KMS-11 (cell line): Measurements from ENCODE around the gene FNTB.
"Not testable (repeated sequence)": the region's sequence is repeated elsewhere in the genome, so short reads cannot be mapped to it uniquely, and the experiment has no call there.

Experiments
- H2AFZ ChIP-seq: fragments of 200-600 bp; sonication (generic); 2 replicates; pipeline ENCODE4 v1.6.1; 2016; ENCODE audit warnings: antibody characterized with exemption, mixed run types, low read depth
- H3K27ac ChIP-seq: fragments of 200-600 bp; sonication (generic); 2 replicates; pipeline ENCODE4 v1.6.1; 2016; ENCODE audit warnings: mild to moderate bottlenecking, mixed run types
- H3K27me3 ChIP-seq: fragments of 200-600 bp; sonication (generic); 2 replicates; pipeline ENCODE4 v1.6.1; 2017; ENCODE audit warnings: mild to moderate bottlenecking, low read depth, mixed run types, moderate library complexity; ENCODE audit not compliant: insufficient read depth
- H3K36me3 ChIP-seq: fragments of 200-600 bp; sonication (generic); 2 replicates; pipeline ENCODE4 v1.6.1; 2017; ENCODE audit warnings: mild to moderate bottlenecking, mixed run types; ENCODE audit not compliant: insufficient read depth
- H3K4me1 ChIP-seq: fragments of 200-600 bp; sonication (generic); 2 replicates; pipeline ENCODE4 v1.6.1; 2016; ENCODE audit warnings: mild to moderate bottlenecking, low read depth, mixed run types; ENCODE audit not compliant: poor library complexity, severe bottlenecking
- H3K4me2 ChIP-seq: fragments of 200-600 bp; sonication (generic); 2 replicates; pipeline ENCODE4 v1.7.0; 2016; ENCODE audit warnings: mild to moderate bottlenecking, mixed run types
- H3K4me3 ChIP-seq: fragments of 200-600 bp; sonication (generic); IDR thresholded peaks from 2 replicates; pipeline ENCODE4 v1.6.1; 2017; ENCODE audit warnings: low read depth, low read length, mixed read lengths; ENCODE audit not compliant: insufficient read depth
- H3K79me2 ChIP-seq: fragments of 200-600 bp; sonication (generic); 2 replicates; pipeline ENCODE4 v1.6.1; 2016; ENCODE audit warnings: low read depth, mixed run types; ENCODE audit not compliant: insufficient read depth
- H3K9ac ChIP-seq: fragments of 200-600 bp; sonication (generic); 2 replicates; pipeline ENCODE4 v1.6.1; 2016; ENCODE audit warnings: mild to moderate bottlenecking, mixed run types
- H4K20me1 ChIP-seq: fragments of 200-600 bp; sonication (generic); 2 replicates; pipeline ENCODE4 v1.6.1; 2016; ENCODE audit warnings: mild to moderate bottlenecking, mixed run types; ENCODE audit not compliant: insufficient read depth
- TF ChIP-seq, protein P1 (sequence below): fragments of 200-600 bp; sonication (generic); conservative IDR thresholded peaks from 2 replicates; pipeline ENCODE4 v1.6.1; 2017; ENCODE audit warnings: low read depth, mild to moderate bottlenecking, antibody characterized with exemption, low read length, moderate library complexity, mixed read lengths

FNTB gene

DNA sequence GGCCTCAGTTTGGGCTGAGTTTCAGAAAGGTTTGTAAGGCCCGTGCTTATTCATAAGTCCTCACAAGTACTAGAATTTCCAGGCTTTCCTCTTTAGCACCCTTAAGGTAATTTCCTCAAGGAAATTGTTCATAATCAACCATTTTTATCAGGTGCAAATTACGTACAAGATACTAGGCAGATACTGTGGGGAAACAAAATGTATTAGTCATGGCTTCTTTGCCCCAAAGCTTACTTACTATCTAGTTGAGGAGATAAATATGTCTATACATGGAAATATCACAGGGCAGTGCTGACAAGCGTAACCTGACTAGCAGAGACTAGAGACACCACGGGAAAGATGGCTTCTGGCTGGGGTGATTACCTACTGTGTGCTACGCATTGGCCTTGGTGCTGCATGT, 93.1 kb downstream of the FNTB start:
- H3K9ac ChIP-seq, result no peak overlapping the region
- no peaks in the 10 kb centered on the region for H3K27me3 ChIP-seq
- peaks cover 21% of the 10 kb centered on the region for H3K4me1 ChIP-seq
- no peak overlapping the region for H3K4me3 ChIP-seq
- no peak overlapping the region for H3K27ac ChIP-seq
- no peak overlapping the region for H2AFZ ChIP-seq
- no peak overlapping the region for H3K4me2 ChIP-seq
- H4K20me1 ChIP-seq, result no peaks in the 10 kb centered on the region
- no peaks in the 10 kb centered on the region; the same call in 1 of the 2 replicates for H3K79me2 ChIP-seq
- no peaks in the 10 kb centered on the region for H3K36me3 ChIP-seq
- TF ChIP-seq, protein P1, sequence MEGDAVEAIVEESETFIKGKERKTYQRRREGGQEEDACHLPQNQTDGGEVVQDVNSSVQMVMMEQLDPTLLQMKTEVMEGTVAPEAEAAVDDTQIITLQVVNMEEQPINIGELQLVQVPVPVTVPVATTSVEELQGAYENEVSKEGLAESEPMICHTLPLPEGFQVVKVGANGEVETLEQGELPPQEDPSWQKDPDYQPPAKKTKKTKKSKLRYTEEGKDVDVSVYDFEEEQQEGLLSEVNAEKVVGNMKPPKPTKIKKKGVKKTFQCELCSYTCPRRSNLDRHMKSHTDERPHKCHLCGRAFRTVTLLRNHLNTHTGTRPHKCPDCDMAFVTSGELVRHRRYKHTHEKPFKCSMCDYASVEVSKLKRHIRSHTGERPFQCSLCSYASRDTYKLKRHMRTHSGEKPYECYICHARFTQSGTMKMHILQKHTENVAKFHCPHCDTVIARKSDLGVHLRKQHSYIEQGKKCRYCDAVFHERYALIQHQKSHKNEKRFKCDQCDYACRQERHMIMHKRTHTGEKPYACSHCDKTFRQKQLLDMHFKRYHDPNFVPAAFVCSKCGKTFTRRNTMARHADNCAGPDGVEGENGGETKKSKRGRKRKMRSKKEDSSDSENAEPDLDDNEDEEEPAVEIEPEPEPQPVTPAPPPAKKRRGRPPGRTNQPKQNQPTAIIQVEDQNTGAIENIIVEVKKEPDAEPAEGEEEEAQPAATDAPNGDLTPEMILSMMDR, result no peak

DNA sequence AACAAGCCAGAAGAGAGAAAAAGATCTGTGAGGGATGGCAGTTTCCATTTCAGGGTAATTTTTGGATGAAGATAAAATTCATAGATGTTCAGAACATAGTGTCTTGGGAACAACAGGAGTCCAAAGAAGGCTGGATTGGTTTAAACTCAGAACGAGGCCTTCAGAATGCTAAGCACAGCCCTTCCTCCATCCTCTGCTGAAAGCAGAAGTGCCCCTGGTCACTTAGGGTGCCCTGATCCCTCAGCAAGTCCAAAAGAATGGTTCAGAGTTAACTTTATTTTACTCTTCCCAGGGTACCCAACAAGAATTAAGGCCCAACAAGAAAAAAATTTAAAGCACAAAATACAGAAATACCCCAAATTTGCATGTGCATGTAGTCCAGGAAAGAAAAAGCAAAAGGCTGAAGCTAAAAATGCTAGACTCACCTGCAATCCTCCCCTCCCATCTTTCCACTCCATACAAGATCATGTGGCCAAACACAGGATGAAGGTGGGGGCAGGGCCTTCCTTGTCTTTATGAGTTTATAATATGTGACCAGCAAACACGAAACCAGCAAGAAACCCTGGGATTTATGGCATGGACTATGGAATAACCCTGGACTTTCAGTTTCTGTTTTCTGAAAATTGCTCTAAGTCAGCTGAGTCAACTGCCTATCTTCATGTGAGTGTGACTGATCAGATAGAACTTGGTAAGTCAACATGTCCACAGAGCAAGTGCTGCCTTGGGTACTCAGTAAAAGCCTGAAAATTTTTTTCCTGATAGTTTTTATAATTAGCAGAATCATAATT, 94.5 kb downstream of the FNTB start:
- Histone ChIP-seq H3K27ac (no peak overlapping the region), H3K36me3 (no peaks in the 10 kb centered on the region), H3K79me2 (no peaks in the 10 kb centered on the region; the same call in 1 of the 2 replicates), H4K20me1 (no peaks in the 10 kb centered on the region), H3K27me3 (no peaks in the 10 kb centered on the region), H3K4me2 (no peak overlapping the region), H3K4me1 (peaks cover 21% of the 10 kb centered on the region), H3K4me3 (no peak overlapping the region), H2AFZ (no peak overlapping the region), H3K9ac (no peak overlapping the region)
- TF ChIP-seq, protein P1, result no peak

DNA sequence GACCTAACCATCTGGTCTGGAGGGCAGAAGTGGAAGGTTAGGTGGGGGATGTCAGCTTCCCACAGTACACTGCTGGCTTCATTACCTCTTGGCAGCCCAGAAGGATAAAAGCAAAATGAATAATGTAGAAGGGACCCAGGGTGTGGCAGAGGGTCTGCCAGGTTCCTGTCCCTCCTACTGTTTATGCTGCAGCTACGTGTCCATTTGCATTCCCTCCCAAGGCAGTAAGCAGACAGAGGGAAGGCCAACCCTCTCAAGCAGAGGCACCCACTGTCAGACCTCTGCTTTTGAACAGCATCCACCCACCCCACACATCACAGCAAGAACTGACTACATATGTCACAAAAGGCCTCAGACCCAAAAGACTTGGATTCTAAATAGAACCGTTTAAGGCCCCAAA, 96.2 kb downstream of the FNTB start:
- TF ChIP-seq, protein P1, result no peak
- Histone ChIP-seq H3K79me2 (no peaks in the 10 kb centered on the region; the same call in 1 of the 2 replicates), H3K4me3 (no peak overlapping the region), H3K36me3 (no peaks in the 10 kb centered on the region), H3K27me3 (no peaks in the 10 kb centered on the region), H3K4me1 (peaks cover 16% of the 10 kb centered on the region), H3K9ac (no peak overlapping the region), H2AFZ (no peak overlapping the region), H4K20me1 (no peaks in the 10 kb centered on the region), H3K27ac (no peak overlapping the region), H3K4me2 (no peak overlapping the region)

- H3K27me3 ChIP-seq, result no peaks in the 10 kb centered on the region
Measured at GRCh38 chr14:65084554-65085505, 98.1 kb downstream of the FNTB start.

DNA sequence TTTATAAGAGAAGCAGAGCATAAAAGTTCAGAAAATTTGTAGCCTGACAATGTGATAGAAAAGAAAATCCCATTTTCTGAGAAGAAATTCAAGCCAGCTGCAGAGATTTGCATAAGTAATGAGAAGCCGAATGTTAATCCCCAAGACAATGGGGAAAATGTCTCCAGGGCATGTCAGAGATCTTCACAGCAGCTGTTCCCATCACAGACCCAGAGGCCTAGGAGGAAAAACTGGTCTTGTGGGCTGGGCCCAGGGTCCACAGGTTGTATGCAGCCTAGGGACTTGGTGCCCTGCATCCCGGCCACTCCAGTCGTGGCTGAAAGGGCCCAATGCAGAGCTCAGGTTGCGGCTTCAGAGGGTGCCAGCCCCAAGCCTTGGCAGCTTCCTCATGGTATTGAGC, 100.0 kb downstream of the FNTB start:
- not testable (repeated sequence) for H3K9ac ChIP-seq, H3K27ac ChIP-seq, H3K36me3 ChIP-seq, H3K27me3 ChIP-seq, H4K20me1 ChIP-seq, H3K4me3 ChIP-seq, H2AFZ ChIP-seq, H3K79me2 ChIP-seq, H3K4me2 ChIP-seq
- H3K4me1 ChIP-seq, result peaks cover 16% of the 10 kb centered on the region

More at GRCh38 chr14:65084554-65085505, 98.1 kb downstream of the FNTB start:
- Histone ChIP-seq H3K4me2 (no peak overlapping the region), H2AFZ (no peak overlapping the region), H3K27ac (no peak overlapping the region), H3K4me3 (no peak overlapping the region), H3K4me1 (peaks cover 16% of the 10 kb centered on the region), H4K20me1 (no peaks in the 10 kb centered on the region), H3K9ac (no peak overlapping the region), H3K36me3 (no peaks in the 10 kb centered on the region), H3K79me2 (no peaks in the 10 kb centered on the region; the same call in 1 of the 2 replicates)
- TF ChIP-seq, protein P1, result no peak

DNA sequence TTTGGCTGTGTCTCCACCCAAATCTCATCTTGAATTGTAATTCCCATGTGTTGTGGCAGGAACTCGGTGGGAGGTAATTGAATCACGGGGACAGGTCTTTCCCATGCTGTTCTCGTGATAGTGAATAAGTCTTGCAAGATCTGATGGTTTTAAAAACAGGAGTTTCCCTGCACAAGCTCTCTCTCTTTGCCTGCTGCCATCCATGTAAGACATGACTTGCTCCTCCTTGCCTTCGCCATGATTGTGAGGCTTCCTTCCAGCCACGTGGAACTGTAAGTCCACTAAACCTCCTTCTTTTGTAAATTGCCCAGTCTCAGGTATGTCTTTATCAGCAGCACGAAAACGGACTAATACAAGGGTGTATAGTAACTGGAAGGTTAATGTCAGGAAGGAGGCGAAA, 101.1 kb downstream of the FNTB start:
- not testable (repeated sequence) for H2AFZ ChIP-seq, H3K36me3 ChIP-seq, H3K9ac ChIP-seq, H3K79me2 ChIP-seq, H4K20me1 ChIP-seq, H3K4me2 ChIP-seq, H3K4me3 ChIP-seq, H3K27me3 ChIP-seq, H3K27ac ChIP-seq
- H3K4me1 ChIP-seq, result peaks cover 13% of the 10 kb centered on the region
